ENCODE measurements around the gene SLC25A22. TPM values are rescaled to one million over a fixed set of nuclear protein-coding genes. Genes with fewer than 3 reads are reported as not detected.
A peak's percentile ranks its signal among the peaks of the same experiment; 100 is the strongest.

The SLC25A22 gene
- total RNA-seq, 1 experiment from 2014 or later, result 44.5 TPM

DNA sequence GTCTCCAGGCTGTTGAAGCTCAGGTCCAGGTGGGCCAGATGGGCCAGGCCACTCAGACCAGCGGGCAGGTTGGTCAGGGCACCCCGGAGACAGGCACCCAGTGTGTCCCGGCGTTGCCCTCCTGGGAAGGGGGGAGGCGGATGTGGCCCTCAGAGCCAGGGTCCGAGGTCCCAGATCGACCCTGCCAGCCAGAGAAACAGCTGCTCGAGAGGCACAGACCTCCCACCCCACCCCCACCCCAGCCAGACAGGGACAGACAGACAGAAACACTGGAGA, 5.3 kb upstream of the SLC25A22 start:
- TF ChIP-seq CTCF (IDR thresholded peaks at IDR 0.05; ENCODE audit: unreplicated experiment), result no peak
- peaks cover 69% of the 10 kb centered on the region for H3K36me3 Mint-ChIP-seq (ENCODE audit: insufficient read depth, unreplicated experiment)
- no peak overlapping the region for H3K27ac Mint-ChIP-seq (ENCODE audit: unreplicated experiment)
- BruUV-seq (replicated peaks), result no TSS peak
- H3K27me3 Mint-ChIP-seq (ENCODE audit: unreplicated experiment), result no peaks in the 10 kb centered on the region
- peak overlapping the region; percentile 73 for H3K4me3 Mint-ChIP-seq (ENCODE audit: low read depth, unreplicated experiment)
- peaks cover 17% of the 10 kb centered on the region for H3K4me1 Mint-ChIP-seq (ENCODE audit: low read depth, unreplicated experiment)
- H3K9me3 Mint-ChIP-seq (ENCODE audit: low read depth, unreplicated experiment), result no peaks in the 10 kb centered on the region
- no peak for DNase-seq
- intact Hi-C loops (cut with micrococcal nuclease; ENCODE audit: unreplicated experiment), result no loop called here
- CTCF ChIA-PET, result no interaction called here

DNA sequence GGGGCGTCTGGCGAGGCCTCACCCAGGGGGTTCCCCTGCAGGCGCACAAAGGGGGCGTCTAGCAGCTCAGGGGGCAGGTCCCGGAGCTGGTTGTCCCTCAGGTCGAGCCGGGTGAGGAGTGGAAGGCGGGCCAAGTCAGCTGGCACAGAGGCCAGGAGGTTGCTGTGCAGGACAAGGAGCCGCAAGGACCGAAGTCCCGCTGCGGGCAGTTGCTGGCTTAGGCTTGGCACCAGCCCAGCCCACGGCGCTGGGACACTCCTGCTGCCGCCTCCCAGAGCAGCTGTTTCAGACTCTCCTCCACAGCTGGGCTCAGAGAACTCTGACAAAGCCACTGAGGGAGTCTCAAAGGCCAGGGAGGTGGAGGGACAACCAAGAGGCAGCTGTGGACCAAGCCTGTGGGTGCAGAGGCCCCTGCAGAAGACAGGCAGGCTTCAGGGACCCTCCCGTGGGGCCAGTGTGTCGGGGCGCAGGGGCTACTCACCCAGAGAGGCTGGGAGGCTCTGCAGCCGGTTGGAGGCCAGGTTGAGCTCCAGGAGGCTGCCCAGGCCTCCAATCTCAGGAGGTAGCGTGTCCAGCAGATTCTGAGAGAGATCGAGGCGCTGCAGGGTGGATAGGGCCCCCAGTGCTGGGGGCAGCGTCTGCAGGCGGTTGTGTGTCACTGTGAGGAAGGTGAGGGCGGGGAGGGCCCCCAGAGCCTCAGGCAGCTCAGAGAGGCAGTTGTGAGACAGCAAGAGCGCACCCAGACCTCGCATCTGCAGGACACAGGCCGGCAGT, 4.8 kb upstream of the SLC25A22 start:
- H3K4me1 Mint-ChIP-seq (ENCODE audit: low read depth, unreplicated experiment), result peaks cover 14% of the 10 kb centered on the region
- H3K9me3 Mint-ChIP-seq (ENCODE audit: low read depth, unreplicated experiment), result no peaks in the 10 kb centered on the region
- no peak for DNase-seq
- no peak overlapping the region for H3K27ac Mint-ChIP-seq (ENCODE audit: unreplicated experiment)
- H3K36me3 Mint-ChIP-seq (ENCODE audit: insufficient read depth, unreplicated experiment), result peaks cover 65% of the 10 kb centered on the region
- intact Hi-C loops (cut with micrococcal nuclease; ENCODE audit: unreplicated experiment), result no loop called here
- H3K4me3 Mint-ChIP-seq (ENCODE audit: low read depth, unreplicated experiment), result no peak overlapping the region
- TF ChIP-seq CTCF (IDR thresholded peaks at IDR 0.05; ENCODE audit: unreplicated experiment), result no peak
- no peaks in the 10 kb centered on the region for H3K27me3 Mint-ChIP-seq (ENCODE audit: unreplicated experiment)
- no TSS peak for BruUV-seq (replicated peaks)
- CTCF ChIA-PET, result no interaction called here

DNA sequence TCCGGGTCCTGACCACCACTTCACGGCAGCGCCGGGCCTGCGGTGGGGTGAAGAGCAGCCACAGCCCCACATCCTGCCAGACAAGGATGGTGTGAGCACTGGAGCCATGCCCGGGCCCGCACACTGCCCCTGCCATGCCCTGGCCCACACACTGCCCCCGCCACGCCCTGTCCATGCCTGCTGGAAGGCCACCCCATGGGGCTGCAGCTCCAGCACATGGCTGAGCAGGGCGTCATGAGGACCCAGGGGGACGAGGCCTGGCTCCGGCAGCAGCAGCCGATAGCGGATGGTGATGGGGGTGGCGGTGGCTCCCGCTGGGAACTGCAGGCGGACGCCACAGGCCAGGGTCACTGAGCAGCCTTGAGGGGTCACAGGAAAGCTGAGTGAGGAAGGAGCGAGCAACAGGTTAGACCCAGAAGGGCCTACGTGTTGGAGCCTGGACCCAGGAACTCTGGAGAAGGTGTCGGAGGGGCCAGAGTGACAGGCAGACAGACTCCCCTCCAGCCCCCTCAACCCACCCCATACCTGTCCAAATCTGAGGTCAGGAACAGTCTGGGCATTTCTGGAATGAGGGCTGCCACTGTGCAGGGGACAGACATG, 4.0 kb upstream of the SLC25A22 start:
- Mint-ChIP-seq H3K9me3 (ENCODE audit: low read depth, unreplicated experiment) (no peaks in the 10 kb centered on the region), H3K36me3 (ENCODE audit: insufficient read depth, unreplicated experiment) (peaks cover 69% of the 10 kb centered on the region), H3K27ac (ENCODE audit: unreplicated experiment) (no peak overlapping the region), H3K27me3 (ENCODE audit: unreplicated experiment) (no peaks in the 10 kb centered on the region), H3K4me3 (ENCODE audit: low read depth, unreplicated experiment) (no peak overlapping the region), H3K4me1 (ENCODE audit: low read depth, unreplicated experiment) (peaks cover 8% of the 10 kb centered on the region)
- intact Hi-C loops (cut with micrococcal nuclease; ENCODE audit: unreplicated experiment), result no loop called here
- DNase-seq, result no peak
- no TSS peak for BruUV-seq (replicated peaks)
- CTCF ChIA-PET, result no interaction called here
- no peak for TF ChIP-seq CTCF (IDR thresholded peaks at IDR 0.05; ENCODE audit: unreplicated experiment)

DNA sequence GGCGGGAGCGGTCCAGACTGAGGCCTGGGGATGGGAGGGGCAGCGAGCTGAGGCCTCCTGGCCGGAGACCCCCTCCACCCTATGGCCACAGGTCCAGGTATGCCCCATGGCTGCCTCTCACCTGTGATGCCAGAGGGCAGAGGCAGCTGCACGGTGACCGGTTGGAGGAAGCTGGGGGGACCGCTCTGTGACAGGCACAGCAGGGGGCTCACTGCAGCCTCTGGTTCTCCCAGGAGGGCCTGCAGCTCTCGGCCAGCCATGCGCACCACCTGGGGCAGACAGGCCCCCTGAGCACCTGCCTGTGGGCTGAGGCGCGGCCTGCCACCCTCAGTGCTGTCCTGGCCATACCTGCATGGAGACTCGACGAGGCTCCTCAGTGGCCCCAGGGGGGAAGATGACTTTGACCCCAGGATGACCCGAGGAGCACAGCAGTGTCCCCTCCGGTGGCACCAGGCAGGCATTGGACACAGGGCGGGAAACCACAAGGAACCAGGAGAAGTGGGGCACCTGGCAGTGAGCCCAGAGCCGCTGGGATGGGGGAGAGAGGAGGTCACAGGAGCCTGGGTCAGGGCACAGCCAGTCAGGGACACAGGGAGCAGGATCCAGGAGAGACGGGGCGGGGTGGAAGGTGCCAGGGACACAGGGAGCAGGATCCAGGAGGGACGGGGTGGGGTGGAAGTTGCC, 3.2 kb upstream of the SLC25A22 start:
- no peak overlapping the region for H3K4me3 Mint-ChIP-seq (ENCODE audit: low read depth, unreplicated experiment)
- CTCF ChIA-PET, result no interaction called here
- no peak for TF ChIP-seq CTCF (IDR thresholded peaks at IDR 0.05; ENCODE audit: unreplicated experiment)

More for the DNA sequence above, 3.2 kb upstream of the SLC25A22 start:
- Mint-ChIP-seq H3K36me3 (ENCODE audit: insufficient read depth, unreplicated experiment) (peaks cover 70% of the 10 kb centered on the region), H3K9me3 (ENCODE audit: low read depth, unreplicated experiment) (no peaks in the 10 kb centered on the region), H3K27ac (ENCODE audit: unreplicated experiment) (peak overlapping the region; percentile 44), H3K4me1 (ENCODE audit: low read depth, unreplicated experiment) (peaks cover 8% of the 10 kb centered on the region), H3K27me3 (ENCODE audit: unreplicated experiment) (no peaks in the 10 kb centered on the region)
- BruUV-seq (replicated peaks), result no TSS peak
- intact Hi-C loops (cut with micrococcal nuclease; ENCODE audit: unreplicated experiment), result no loop called here
- no peak for DNase-seq

Measured in Calu3 (cell line).